Stimulated activated CD4-positive, alpha-beta T cell treated with anti-CD3 and anti-CD28 coated beads, Interleukin-4, amount 100 ng/mL, for 1 hour (primary cell): ENCODE measurements around the gene GLIS1.
"Not testable (repeated sequence)": the region's sequence is repeated elsewhere in the genome, so short reads cannot be mapped to it uniquely, and the experiment has no call there.

Experiments used
- DNase-seq: peaks from one replicate; pipeline ENCODE4 v3.0.0-alpha.2; 2020

GLIS1 gene

GRCh38 chr1:53739109-53739681 lies at the start of gene GLIS1:
GLIS1 (minus strand) TSS chr1:53739164; CDS start chr1:53738064, 1,100 bp downstream.
- peak; percentile 51 for DNase-seq

DNA sequence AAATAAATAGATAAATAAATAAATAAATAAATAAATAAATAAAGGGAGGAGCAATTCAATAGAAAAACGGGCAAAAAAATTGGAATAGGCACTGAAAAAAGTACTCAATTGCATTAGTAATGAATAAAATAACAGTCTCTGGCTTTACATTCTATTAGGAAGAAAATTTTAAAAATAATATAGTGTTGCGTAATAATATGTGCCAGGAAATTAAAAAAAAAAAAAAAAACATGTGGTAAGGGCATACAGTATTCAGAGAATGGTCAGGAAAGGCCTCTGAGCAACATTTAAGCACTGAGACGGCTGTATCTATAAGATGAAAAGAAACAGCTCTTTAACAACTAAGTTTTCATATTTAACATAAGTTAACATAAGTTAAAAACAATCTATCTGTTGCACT lies 48.7 kb upstream of the GLIS1 start:
- DNase-seq = no peak

DNA sequence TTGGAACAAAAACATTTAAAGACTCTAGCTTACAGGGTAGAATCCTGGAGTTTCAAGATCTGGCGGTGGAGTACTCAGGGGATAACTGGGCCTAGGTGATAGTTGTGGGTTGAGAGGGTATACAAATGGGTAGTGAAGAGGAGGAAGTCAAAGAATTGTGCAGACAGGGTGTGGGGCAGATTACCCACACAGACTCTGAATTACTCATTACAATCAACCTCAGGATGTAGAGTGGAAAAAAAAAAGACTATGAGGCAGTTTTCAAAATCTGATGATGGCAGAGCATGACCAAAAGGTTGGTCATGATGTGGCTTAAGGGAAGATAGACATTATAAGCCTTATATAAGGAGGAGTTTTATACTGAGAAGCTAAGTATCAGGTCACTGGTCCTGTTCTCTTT lies 44.1 kb upstream of the GLIS1 start:
- DNase-seq = no peak

DNA sequence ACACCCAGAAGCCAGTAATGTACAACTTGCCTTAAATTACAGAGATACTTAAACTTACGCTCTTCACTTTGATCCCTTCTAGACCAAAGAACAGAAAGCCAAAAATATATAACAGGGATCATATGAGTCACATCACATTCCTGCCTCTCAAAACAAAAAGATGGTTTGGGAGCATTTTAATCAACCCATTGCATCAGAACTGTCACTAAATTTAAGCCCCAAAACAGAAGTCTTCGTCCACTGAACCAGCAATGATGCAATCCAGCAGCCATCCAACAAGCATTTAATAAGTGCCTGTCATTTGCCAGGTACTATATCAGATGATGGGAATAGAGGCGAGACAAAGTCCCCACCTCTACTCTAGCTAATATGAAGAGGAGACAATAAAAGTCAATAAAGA lies 42.7 kb upstream of the GLIS1 start:
- no peak for DNase-seq

DNA sequence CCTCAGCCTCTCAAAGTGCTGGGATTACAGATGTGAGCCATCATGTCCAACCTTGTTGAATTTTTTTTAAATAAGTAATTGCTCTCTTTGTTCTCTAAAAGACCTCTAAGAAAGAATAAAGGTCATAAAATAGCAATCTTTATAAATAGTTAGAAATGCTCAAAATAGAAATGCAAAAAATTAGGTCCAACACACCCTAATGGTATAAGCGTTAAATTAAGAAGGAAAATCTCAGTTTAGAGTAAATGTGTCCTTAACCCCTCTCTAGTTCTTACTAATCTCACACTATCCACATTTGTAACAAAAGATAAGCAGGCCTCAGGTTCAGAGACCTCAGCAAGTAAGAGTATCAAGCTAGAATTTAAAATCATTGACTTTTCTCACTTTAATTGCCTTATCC lies 38.3 kb upstream of the GLIS1 start:
- no peak for DNase-seq

GRCh38 chr1:53771648-53772047 lies 32.7 kb upstream of the GLIS1 start:
- no peak for DNase-seq

DNA sequence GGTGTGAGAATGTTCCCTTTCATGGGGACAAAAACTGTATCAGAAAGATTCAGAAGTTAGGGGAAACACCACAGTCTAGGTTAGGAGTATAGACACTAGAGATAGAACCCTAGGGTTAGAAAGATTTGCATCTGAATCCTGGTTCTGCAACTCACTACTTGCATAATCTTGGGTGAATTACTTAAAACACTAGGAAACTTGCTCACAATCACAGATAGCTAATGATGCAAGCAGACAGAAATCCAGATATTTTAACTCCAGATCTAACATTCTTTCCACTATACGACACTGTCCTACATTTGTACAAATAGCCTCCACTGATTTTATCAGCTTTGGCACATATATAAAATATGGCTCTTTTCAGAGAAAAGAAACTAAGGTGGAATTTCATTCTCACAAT lies 30.8 kb upstream of the GLIS1 start:
- no peak for DNase-seq

GRCh38 chr1:53769184-53769583 lies 30.2 kb upstream of the GLIS1 start:
- DNase-seq = no peak

DNA sequence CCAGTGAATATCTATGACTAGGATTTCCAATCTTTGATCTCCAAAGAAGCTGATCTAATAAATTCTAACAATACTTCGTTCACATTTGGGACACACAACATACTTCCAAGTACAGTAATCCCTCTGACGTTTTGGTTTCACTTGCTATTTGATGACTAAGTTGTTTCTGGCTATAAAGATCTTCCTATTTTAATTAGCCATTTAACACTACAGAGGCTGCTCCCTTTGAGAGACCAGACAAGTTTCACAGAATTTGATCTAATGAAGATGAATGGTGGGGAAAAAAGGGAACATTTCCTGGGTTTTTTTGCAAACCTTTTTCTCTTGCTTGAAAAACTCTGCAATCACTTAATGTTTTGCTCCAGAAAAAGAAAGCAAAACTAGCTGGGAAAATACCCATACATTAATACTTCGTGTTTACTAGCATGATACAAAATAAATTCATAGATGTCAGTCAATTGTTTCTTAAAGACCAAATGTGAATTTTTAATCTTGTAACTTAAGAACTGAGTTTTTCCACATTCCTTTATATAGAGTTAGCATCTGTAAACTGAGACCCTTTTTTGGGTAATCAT lies 28.0 kb upstream of the GLIS1 start:
- DNase-seq = no peak

- no peak for DNase-seq
Observed at GRCh38 chr1:53766194-53766742, 27.3 kb upstream of the GLIS1 start.

DNA sequence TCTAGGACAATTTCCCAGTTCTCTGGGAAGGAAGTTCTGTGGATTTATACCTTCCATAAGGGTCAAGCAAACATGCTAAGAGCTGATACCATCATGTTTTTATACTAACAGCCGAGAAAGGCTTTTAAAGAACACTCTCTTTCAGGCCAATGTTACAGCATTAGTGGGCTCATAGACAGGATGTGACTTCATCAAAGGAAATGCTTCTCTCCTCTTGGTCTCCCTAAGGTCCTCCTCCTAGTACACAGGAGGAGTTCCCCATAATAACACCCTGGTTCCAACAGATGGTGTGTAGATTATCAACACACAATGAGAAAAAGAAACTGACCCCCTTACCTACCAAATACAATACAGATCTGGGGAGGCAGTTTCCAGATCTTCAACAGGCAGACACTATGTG lies 26.7 kb upstream of the GLIS1 start:
- no peak for DNase-seq

GRCh38 chr1:53763911-53764310 lies 24.9 kb upstream of the GLIS1 start:
- no peak for DNase-seq

GRCh38 chr1:53763461-53763860 lies 24.5 kb upstream of the GLIS1 start:
- no peak for DNase-seq

DNA sequence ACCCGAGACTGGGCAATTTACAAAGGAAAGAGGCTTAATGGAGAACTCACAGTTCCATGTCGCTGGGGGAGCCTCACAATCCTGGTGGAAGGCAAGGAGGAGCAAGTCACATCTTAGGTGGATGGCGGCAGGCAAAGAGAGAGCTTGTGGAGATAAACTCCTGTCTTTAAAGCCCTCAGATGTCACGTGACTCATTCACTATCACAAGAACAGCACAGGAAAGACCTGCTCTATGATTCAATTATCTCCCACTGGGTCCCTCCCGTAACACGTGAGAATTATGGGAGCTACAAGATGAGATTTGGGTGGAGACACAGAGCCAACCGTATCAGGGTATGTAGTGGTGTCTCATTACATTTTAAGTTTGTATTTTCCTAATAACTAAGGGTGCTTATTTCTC lies 21.5 kb upstream of the GLIS1 start:
- DNase-seq = not testable (repeated sequence)

DNA sequence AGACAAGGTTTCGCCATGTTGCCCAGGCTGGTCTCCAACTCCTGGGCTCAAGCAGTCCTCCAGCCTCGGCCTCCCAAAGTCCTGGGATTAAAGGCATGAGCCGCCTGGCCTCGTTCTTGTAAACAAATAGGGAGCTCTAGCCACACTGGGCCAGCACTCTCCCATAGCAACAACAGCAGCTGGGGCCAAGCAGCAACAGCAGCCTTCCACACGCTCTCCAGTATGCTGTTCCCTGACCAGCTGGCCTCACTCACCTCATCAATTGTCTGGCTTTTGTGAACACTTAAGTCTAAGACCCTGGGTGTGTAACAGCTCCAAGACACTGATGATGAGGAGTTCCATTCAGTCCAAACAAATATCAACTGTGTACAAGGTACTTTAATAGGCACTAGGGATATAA lies 16.9 kb upstream of the GLIS1 start:
- DNase-seq = no peak

GRCh38 chr1:53754484-53755312 lies 15.7 kb upstream of the GLIS1 start:
- DNase-seq = no peak

DNA sequence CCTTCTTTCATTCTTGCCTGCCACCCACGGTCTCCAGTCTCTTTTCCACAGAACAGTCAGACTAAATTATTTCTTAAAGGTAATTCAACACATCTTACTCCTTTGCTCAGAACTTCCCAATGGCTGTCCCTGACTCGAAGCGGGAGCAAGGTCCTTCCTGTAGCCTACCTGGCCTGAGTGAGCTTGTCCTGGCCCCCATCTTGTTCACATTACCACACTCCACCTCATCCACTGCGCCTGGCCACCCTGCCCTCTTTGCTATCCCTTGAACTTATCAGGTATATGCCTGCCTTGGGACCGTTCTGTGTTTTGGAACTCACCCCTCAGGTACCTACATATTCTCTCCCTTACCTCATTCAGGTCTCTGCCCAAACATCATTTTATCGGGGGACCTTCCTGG lies 13.3 kb upstream of the GLIS1 start:
- DNase-seq = no peak

DNA sequence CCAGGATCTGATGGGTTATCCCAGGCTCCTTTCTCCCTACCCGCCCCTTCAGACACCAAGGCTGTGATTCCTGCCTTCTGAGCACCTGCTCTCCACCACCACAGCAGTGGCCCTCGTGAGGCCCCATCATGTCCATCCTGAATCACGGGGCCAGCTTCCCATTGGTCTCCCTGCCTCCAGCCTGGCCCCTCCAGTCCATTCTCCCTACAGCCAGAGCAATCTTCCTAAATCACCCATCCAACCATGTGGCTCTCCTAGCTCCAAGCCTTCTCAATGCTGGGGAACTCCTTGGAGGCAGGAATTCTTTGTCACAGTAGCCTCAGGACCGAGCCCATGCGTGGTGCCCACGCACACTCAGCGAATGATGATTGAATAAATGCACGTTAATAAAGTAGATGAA lies 8.9 kb upstream of the GLIS1 start:
- DNase-seq = no peak

GRCh38 chr1:53740621-53741105 lies 1.7 kb upstream of the GLIS1 start:
- DNase-seq = no peak

GRCh38 chr1:53738205-53739108 lies 507 bp downstream of the GLIS1 start:
- no peak for DNase-seq

DNA sequence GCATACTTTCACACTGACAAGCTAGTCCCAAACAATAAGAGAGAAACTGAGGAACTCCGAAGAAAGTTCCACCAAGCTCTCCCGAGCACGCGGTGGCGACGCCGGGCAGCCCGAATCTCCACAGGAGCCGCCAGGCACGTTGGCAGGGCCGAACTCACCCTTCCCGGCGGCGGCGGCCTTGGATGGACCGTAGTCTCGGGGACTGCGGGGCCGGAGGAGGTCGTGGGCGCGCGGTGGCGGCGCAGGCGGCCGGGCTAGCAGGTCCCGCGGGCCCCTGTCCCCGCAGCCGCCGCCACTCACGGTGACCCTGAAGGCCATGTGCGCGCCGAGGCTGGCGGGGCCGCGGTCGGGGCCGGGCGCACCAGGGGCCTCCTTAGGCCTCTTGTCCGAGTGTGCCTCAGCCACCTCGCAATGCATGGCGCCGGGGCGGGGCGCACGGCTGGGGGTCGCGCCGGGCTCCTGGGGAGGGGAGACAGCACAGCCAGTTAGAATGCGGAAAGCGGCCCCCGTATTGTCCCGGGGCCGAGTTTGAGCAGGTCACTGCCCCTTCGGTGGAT lies 1.2 kb downstream of the GLIS1 start:
- no peak for DNase-seq

DNA sequence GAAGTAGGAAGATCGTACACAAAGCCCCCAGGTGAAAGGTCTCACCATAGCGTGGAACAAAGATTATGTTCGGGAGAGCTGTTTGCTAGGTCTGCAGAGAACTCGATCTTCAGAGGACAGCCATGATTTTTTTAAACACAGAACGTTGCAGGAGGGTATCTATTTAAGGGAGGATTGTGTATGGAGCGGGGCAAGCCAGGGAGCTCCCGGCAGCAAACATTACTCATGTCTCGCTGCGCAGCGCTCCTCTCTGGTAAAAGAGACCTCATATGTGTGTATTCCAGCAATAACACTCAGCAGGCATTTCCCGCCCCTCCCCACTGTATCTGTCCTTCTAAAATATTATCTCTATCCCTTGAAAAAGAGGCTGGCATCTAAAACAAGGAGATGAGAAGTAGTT lies 2.7 kb downstream of the GLIS1 start:
- no peak for DNase-seq

- no peak for DNase-seq
Observed at GRCh38 chr1:53735681-53736080, 3.3 kb downstream of the GLIS1 start.
